ENCODE results near the gene KCNQ1.

The KCNQ1 gene

DNA sequence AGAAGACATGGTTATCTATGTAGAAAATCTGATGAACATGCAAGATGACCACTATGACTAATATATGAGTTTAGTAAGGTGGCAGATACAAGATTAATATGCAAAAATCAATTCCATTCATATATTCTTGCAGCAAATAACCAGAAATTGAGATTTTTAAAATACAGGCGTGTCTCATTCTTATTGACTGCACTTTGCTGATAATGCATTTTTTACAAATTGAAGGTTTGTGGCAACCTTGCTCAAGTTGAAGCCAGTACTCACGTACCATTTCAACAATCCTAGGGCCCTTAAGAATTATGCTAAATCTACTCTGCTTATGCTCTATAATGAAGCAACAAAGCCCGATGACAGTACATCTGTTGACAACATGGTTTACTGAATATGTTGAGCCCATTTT, 150.4 kb downstream of the KCNQ1 start:
- no peak for DNase-seq (ENCODE audit: low read depth)
- TF ChIP-seq, protein P1, sequence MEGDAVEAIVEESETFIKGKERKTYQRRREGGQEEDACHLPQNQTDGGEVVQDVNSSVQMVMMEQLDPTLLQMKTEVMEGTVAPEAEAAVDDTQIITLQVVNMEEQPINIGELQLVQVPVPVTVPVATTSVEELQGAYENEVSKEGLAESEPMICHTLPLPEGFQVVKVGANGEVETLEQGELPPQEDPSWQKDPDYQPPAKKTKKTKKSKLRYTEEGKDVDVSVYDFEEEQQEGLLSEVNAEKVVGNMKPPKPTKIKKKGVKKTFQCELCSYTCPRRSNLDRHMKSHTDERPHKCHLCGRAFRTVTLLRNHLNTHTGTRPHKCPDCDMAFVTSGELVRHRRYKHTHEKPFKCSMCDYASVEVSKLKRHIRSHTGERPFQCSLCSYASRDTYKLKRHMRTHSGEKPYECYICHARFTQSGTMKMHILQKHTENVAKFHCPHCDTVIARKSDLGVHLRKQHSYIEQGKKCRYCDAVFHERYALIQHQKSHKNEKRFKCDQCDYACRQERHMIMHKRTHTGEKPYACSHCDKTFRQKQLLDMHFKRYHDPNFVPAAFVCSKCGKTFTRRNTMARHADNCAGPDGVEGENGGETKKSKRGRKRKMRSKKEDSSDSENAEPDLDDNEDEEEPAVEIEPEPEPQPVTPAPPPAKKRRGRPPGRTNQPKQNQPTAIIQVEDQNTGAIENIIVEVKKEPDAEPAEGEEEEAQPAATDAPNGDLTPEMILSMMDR (IDR thresholded peaks at IDR 0.05; ENCODE audit: insufficient read depth, low read depth, low read length, missing control alignments): no peak
- no peak overlapping the region for H3K4me3 ChIP-seq (ENCODE audit: low read length)

DNA sequence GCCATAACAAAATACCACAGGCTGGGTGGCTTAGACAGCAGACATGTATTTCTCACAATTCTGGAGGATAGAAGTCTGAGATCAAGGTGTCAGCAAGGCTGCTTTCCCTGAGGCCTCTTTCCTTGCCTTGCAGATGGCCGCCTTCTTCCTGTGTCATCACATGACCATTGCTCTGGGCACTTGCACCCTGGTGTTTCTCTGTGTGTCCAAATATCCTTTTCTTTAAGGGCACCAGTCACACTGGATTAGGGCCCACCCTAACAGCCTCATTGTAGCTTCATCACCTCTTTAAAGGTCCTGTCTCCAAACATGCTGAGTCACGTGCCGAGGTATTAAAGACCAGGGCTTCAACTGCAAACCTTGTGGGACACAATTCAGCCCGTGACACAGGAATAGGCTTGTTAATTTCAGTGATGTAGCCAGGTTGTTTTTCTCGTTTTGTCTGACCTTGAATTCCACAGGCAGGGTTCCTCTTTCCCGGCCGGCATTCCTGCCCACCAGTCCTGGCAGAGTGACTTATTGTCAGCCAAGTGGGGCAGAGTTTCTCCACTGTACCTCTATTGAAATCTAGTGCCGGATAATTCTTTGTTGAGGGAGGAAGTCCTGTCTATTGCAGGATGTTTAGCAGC, 154.9 kb downstream of the KCNQ1 start:
- TF ChIP-seq, protein P1 (IDR thresholded peaks at IDR 0.05; ENCODE audit: insufficient read depth, low read depth, low read length, missing control alignments): no peak
- DNase-seq (ENCODE audit: low read depth): no peak
- H3K4me3 ChIP-seq (ENCODE audit: low read length): no peak overlapping the region

DNA sequence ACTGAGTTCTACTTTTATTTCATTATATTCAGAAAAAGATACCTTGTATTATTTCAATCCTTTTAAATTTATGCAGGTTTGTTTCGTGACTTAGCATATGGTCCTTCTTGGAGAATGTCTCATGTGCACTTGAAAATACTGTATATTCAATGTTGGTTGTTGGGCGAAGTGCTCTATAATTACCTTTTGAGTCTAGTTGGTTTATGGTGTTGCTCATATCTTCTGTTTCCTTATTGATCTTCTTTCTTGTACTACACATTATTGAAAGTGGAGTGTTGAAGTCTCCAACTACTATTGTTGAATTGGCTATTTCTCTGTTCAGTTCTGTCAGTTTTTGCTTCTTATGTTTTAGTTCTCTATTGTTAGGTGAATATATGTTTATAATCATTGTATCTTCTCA, 164.5 kb downstream of the KCNQ1 start:
- H3K4me3 ChIP-seq (ENCODE audit: low read length): no peak overlapping the region
- TF ChIP-seq, protein P1 (IDR thresholded peaks at IDR 0.05; ENCODE audit: insufficient read depth, low read depth, low read length, missing control alignments): no peak
- DNase-seq (ENCODE audit: low read depth): no peak

DNA sequence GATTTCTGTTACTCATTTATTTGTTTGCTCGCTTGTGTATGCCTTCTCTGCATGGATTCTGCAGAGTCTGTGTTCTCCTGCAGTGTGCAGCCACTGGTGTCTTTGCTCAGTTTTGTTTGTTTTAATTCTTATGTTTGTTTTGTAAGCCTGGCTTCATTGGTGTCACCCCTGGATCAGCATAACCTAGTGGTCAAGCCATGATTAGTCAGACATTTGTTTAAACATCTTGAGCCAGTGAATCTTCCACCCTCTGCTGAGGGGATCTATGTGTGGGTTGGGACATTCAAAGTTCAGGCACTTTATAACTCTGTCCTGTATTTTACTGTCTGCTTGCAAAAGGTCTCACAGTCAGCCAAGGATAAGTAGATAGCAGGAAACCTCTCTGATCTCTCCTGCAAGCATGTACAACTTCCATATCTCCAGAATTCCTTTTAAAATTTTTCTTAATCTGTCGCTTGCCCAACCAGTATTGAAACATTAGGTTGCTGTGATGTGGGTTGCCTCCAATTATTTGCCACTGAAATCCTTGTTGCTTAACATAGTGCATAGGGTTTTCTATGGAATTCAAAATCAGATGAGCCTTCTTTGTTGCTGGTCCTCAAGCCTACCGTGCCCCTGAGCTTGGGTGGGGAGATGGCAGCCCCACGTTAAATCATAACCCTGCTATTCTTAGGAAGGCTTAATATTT, 168.2 kb downstream of the KCNQ1 start:
- DNase-seq (ENCODE audit: low read depth): no peak
- no peak overlapping the region for H3K4me3 ChIP-seq (ENCODE audit: low read length)
- TF ChIP-seq, protein P1 (IDR thresholded peaks at IDR 0.05; ENCODE audit: insufficient read depth, low read depth, low read length, missing control alignments): no peak

DNA sequence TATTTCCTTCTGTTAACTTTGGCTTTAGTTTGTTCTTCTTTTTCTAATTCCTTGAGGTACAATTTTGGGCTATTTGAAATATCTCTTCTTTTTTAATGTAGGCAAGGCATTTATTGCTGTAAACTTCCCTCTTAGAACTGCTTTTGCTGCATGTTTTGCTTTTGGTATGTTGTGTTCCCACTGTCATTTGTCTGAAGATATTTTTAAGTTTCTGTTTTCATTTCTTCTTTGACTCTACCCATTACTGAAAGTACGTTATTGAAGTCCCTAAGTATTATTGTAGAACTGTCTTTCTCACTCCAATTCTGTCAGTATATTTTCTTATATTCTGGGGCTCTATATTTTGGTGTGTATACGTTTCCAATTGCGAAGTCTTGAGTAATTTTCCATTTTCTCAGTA, 177.1 kb downstream of the KCNQ1 start:
- DNase-seq (ENCODE audit: low read depth): no peak
- no peak overlapping the region for H3K4me3 ChIP-seq (ENCODE audit: low read length)
- TF ChIP-seq, protein P1 (IDR thresholded peaks at IDR 0.05; ENCODE audit: insufficient read depth, low read depth, low read length, missing control alignments): no peak

DNA sequence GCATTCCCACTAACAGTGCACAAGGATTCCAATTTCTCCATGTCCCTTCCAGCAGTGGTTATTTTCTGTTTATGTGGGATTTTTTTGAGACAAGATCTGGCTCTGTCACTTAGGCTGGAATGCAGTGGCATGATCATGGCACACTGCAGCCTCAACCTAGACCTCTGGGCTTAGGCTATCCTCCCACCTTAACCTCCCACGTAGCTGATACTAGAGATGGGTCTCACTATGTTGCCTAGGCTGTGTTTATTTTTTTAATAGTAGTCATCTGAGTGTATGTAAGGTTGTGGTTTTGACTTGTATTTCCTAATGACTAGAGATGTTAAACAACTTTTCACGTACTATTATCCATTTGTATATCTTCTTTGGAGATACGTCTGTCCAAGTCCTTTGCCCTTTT, 180.4 kb downstream of the KCNQ1 start:
- no peak for DNase-seq (ENCODE audit: low read depth)
- TF ChIP-seq, protein P1 (IDR thresholded peaks at IDR 0.05; ENCODE audit: insufficient read depth, low read depth, low read length, missing control alignments): no peak
- no peak overlapping the region for H3K4me3 ChIP-seq (ENCODE audit: low read length)

DNA sequence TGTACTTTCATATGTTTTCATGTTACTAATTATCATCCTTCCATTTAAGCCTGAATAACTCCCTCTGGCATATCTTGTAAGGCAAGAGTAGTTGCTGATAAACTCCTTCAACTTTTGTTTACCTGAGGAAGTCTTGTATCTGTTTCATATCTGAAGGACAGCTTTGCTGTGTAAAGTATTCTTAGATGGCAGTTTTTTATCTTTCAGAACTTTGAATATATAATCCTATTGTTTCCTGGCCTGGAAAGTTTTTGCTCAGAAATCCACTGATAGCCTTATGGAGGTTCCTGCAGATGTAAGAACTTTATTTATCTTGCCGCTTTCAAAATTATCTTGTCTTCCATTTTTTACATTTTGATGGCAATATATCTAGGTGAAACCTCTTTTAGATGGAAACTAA, 185.9 kb downstream of the KCNQ1 start:
- H3K4me3 ChIP-seq (ENCODE audit: low read length): no peak overlapping the region
- DNase-seq (ENCODE audit: low read depth): no peak
- TF ChIP-seq, protein P1 (IDR thresholded peaks at IDR 0.05; ENCODE audit: insufficient read depth, low read depth, low read length, missing control alignments): no peak

All from epithelial cell of esophagus (primary cell).